ENCODE results near the gene TMEM131. TPM values are rescaled to one million over a fixed set of nuclear protein-coding genes. Genes with fewer than 3 reads are reported as not detected.
"Not testable (repeated sequence)": the region's sequence is repeated elsewhere in the genome, so short reads cannot be mapped to it uniquely, and the experiment has no call there.

Gene TMEM131
- total and polyA plus RNA-seq, 2 donors, result 18.2 to 68.6 TPM

DNA sequence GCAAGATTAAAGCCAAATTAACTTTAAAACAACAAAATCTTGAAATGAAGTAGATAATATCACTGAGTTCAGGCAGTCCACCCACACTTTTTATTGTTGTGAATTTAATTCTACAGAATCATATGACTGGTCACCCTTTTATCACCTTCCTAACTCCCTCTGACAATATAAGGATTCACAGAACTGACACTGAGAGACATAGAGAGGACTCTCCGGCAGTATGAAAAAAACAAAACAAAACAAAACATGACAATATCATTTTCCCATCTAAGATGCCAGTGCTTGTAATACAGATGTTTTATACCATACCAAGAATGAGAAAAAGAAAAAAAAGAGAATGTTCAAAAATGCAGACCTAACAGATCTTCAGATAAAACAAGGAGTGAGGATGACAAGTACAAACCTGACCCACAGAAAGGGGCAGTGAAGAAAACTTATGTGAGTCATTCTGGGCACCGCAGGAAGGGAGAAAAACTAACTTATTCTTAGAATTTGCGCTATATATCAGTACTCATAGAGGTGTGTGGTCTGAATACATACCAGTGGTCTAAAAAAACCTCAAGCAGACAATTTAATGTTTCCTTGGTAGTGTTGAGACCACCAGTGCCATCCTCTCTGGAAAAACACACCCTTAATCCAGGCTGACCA is 145.7 kb downstream of the TMEM131 start:
- H3K27ac ChIP-seq (ENCODE audit: low read depth), result no peak overlapping the region
- WGBS, result 87% methylated on average over 3 of the region's 3 CpGs
- peak; percentile 10 for DNase-seq (ENCODE audit: extremely low spot score)
- no peaks in the 10 kb centered on the region for H3K36me3 ChIP-seq (ENCODE audit: insufficient read depth)
- H3K4me1 ChIP-seq (ENCODE audit: insufficient read depth), result no peaks in the 10 kb centered on the region
- no peak overlapping the region for H3K4me3 ChIP-seq (ENCODE audit: low read depth, low read length)

GRCh38 chr2:97848306-97848705 is 147.4 kb downstream of the TMEM131 start:
- 84% methylated on average over 1 of the region's 1 CpG for WGBS
- no peak overlapping the region for H3K4me3 ChIP-seq (ENCODE audit: low read depth, low read length)
- no peaks in the 10 kb centered on the region for H3K4me1 ChIP-seq (ENCODE audit: insufficient read depth)
- H3K36me3 ChIP-seq (ENCODE audit: insufficient read depth), result no peaks in the 10 kb centered on the region
- H3K27ac ChIP-seq (ENCODE audit: low read depth), result no peak overlapping the region
- no peak for DNase-seq (ENCODE audit: extremely low spot score)

- DNase-seq (ENCODE audit: extremely low spot score); H3K27ac ChIP-seq (ENCODE audit: low read depth); H3K4me3 ChIP-seq (ENCODE audit: low read depth, low read length); H3K36me3 ChIP-seq (ENCODE audit: insufficient read depth); H3K4me1 ChIP-seq (ENCODE audit: insufficient read depth): not testable (repeated sequence)
- WGBS, result 96% methylated on average over 12 of the region's 12 CpGs
These were observed 149.0 kb downstream of the TMEM131 start for GRCh38 chr2:97846716-97847115.

- H3K36me3 ChIP-seq (ENCODE audit: insufficient read depth), result peaks cover 2% of the 10 kb centered on the region
- DNase-seq (ENCODE audit: extremely low spot score), result no peak
- no peak overlapping the region for H3K27ac ChIP-seq (ENCODE audit: low read depth)
- H3K4me1 ChIP-seq (ENCODE audit: insufficient read depth), result no peaks in the 10 kb centered on the region
- H3K4me3 ChIP-seq (ENCODE audit: low read depth, low read length), result no peak overlapping the region
- WGBS, result 93% methylated on average over 6 of the region's 6 CpGs
These were observed 149.9 kb downstream of the TMEM131 start for GRCh38 chr2:97845818-97846217.

- no peaks in the 10 kb centered on the region for H3K4me1 ChIP-seq (ENCODE audit: insufficient read depth)
- WGBS, result 65% methylated on average over 4 of the region's 4 CpGs
- H3K27ac ChIP-seq (ENCODE audit: low read depth), result no peak overlapping the region
- no peak overlapping the region for H3K4me3 ChIP-seq (ENCODE audit: low read depth, low read length)
- no peak for DNase-seq (ENCODE audit: extremely low spot score)
- H3K36me3 ChIP-seq (ENCODE audit: insufficient read depth), result peaks cover 2% of the 10 kb centered on the region
These were observed 150.6 kb downstream of the TMEM131 start for GRCh38 chr2:97845133-97845532.

GRCh38 chr2:97844311-97844859 is 151.4 kb downstream of the TMEM131 start:
- DNase-seq (ENCODE audit: extremely low spot score), result no peak
- Histone ChIP-seq H3K4me1 (ENCODE audit: insufficient read depth) (no peaks in the 10 kb centered on the region), H3K27ac (ENCODE audit: low read depth) (no peak overlapping the region), H3K4me3 (ENCODE audit: low read depth, low read length) (no peak overlapping the region), H3K36me3 (ENCODE audit: insufficient read depth) (peaks cover 2% of the 10 kb centered on the region)
- 54% methylated on average over 2 of the region's 2 CpGs for WGBS

- H3K36me3 ChIP-seq (ENCODE audit: insufficient read depth), result peaks cover 3% of the 10 kb centered on the region
- H3K4me1 ChIP-seq (ENCODE audit: insufficient read depth), result no peaks in the 10 kb centered on the region
- no peak for DNase-seq (ENCODE audit: extremely low spot score)
- no peak overlapping the region for H3K27ac ChIP-seq (ENCODE audit: low read depth)
- no peak overlapping the region for H3K4me3 ChIP-seq (ENCODE audit: low read depth, low read length)
- WGBS, result 95% methylated on average over 6 of the region's 6 CpGs
These were observed 155.6 kb downstream of the TMEM131 start for GRCh38 chr2:97840198-97840597.

GRCh38 chr2:97834610-97835009 is 161.1 kb downstream of the TMEM131 start:
- Histone ChIP-seq H3K4me1 (ENCODE audit: insufficient read depth) (no peaks in the 10 kb centered on the region), H3K27ac (ENCODE audit: low read depth) (no peak overlapping the region), H3K4me3 (ENCODE audit: low read depth, low read length) (no peak overlapping the region), H3K36me3 (ENCODE audit: insufficient read depth) (peaks cover 1% of the 10 kb centered on the region)
- no peak for DNase-seq (ENCODE audit: extremely low spot score)
- 83% methylated on average over 1 of the region's 1 CpG for WGBS

DNA sequence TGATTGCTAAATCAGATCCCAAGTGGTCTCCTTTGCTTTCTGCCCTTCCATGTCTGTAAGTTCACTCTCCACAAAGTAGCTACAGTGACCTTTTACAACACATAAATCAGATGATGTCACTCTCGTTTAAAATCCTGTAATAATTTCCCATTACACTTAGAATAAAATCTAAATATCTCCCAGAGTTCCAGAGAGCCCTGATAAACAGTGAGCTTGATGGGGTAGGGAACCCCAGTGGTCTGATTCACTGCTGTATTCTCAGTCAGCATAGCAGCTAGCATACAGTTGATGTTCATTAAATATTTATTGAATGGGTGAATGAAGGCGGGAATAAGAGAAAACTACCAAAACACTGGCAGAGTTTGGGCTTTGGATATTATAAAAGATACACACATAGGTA is 164.6 kb downstream of the TMEM131 start:
- H3K27ac ChIP-seq (ENCODE audit: low read depth), result no peak overlapping the region
- no peaks in the 10 kb centered on the region for H3K4me1 ChIP-seq (ENCODE audit: insufficient read depth)
- WGBS, result 63% methylated on average over 2 of the region's 2 CpGs
- H3K4me3 ChIP-seq (ENCODE audit: low read depth, low read length), result no peak overlapping the region
- no peak for DNase-seq (ENCODE audit: extremely low spot score)
- H3K36me3 ChIP-seq (ENCODE audit: insufficient read depth), result peaks cover 2% of the 10 kb centered on the region

DNA sequence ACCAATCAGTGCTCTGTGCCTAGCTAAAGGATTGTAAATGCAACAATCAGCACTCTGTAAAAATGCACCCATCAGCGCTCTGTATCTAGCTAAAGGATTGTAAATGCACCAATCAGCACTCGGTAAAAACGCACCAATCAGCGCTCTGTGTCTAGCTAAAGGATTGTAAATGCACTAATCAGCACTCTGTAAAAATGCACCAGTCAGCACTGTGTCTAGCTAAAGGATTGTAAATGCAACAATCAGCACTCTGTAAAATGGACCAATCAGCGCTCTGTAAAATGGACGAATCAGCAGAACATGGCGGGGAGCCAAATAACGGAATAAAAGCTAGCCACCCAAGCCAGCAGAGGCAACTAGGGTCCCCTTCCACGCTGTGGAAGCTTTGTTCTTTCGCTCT is 166.5 kb downstream of the TMEM131 start:
- H3K4me1 ChIP-seq (ENCODE audit: insufficient read depth); DNase-seq (ENCODE audit: extremely low spot score); H3K27ac ChIP-seq (ENCODE audit: low read depth); H3K4me3 ChIP-seq (ENCODE audit: low read depth, low read length); H3K36me3 ChIP-seq (ENCODE audit: insufficient read depth): not testable (repeated sequence)
- 97% methylated on average over 10 of the region's 10 CpGs for WGBS

GRCh38 chr2:97827013-97827412 is 168.7 kb downstream of the TMEM131 start:
- H3K27ac ChIP-seq (ENCODE audit: low read depth); H3K4me3 ChIP-seq (ENCODE audit: low read depth, low read length); H3K4me1 ChIP-seq (ENCODE audit: insufficient read depth); H3K36me3 ChIP-seq (ENCODE audit: insufficient read depth); DNase-seq (ENCODE audit: extremely low spot score): not testable (repeated sequence)
- 97% methylated on average over 19 of the region's 19 CpGs for WGBS

GRCh38 chr2:97826266-97826847 is 169.4 kb downstream of the TMEM131 start:
- WGBS, result 81% methylated on average over 3 of the region's 3 CpGs
- not testable (repeated sequence) for H3K36me3 ChIP-seq (ENCODE audit: insufficient read depth); DNase-seq (ENCODE audit: extremely low spot score); H3K4me1 ChIP-seq (ENCODE audit: insufficient read depth); H3K27ac ChIP-seq (ENCODE audit: low read depth); H3K4me3 ChIP-seq (ENCODE audit: low read depth, low read length)

GRCh38 chr2:97824011-97824410 is 171.7 kb downstream of the TMEM131 start:
- H3K4me1 ChIP-seq (ENCODE audit: insufficient read depth); H3K36me3 ChIP-seq (ENCODE audit: insufficient read depth); H3K27ac ChIP-seq (ENCODE audit: low read depth); H3K4me3 ChIP-seq (ENCODE audit: low read depth, low read length); DNase-seq (ENCODE audit: extremely low spot score): not testable (repeated sequence)
- WGBS, result 99% methylated on average over 2 of the region's 2 CpGs

GRCh38 chr2:97821862-97822261 is 173.9 kb downstream of the TMEM131 start:
- WGBS, result 97% methylated on average over 6 of the region's 6 CpGs

More at GRCh38 chr2:97821862-97822261, 173.9 kb downstream of the TMEM131 start:
- H3K27ac ChIP-seq (ENCODE audit: low read depth); H3K36me3 ChIP-seq (ENCODE audit: insufficient read depth); H3K4me3 ChIP-seq (ENCODE audit: low read depth, low read length); DNase-seq (ENCODE audit: extremely low spot score); H3K4me1 ChIP-seq (ENCODE audit: insufficient read depth): not testable (repeated sequence)

All from urinary bladder (tissue), 4 donors.